ENCODE results near the gene CTNNBL1. TPM values are rescaled to one million over a fixed set of nuclear protein-coding genes. Genes with fewer than 3 reads are reported as not detected.

CTNNBL1 gene
- total and polyA plus RNA-seq, 2 donors (not counting 3 experiments of a cell fraction or from before 2014, with no cell fraction given), result 20.8 to 60.2 TPM

DNA sequence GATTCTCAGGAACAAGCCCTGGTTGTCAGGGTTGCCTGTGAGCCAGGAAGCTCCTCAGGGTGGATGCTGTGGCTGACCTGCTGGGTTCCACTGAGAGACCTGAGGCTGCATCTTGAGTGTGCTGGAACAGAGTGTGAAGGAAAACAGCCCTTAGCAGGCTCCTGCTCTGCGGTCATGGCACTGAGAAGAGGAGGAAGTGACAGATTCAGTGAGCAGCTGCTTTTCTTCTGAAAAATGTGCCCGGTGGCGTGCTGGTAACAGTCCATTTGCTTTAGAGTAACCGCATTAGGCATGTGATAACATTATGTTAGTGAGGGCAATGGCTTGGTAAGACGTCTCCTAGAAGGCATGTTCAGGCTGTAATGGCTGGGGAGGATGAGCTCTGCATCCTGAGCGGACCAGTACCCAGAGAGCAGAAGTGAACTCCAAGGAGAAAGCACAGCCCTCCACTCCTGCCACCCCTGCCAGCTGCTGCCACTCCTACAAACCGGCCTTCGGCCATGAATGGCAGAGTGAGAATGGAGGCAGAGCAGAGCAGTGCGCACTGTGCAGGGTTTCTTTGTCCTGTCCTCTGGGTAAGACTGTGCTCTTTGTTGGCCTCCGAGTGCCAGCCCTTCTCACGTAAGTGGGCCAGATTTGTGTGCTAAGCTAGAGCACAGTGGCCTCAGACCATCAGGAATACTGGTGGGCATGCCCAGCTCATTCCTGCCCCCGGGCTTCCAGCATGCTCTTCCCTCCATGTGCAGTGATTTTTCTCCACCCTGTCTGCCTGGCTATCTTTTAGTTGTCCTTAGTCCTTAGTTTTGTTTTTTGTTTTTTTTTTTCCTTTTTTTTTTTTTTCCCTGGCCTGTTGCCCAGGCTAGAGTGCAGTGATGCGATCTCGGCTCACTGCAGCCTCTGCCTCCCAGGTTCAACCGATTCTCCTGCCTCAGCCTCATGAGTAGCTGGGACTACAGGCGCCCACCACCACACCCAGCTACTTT is 111.0 kb downstream of the CTNNBL1 start:
- no peaks in the 10 kb centered on the region for H3K9me3 ChIP-seq (replicated peaks; ENCODE audit: control insufficient read depth, insufficient read depth, low read length)
- intact Hi-C loops (cut with micrococcal nuclease), result no loop called here

More for the DNA sequence above, 111.0 kb downstream of the CTNNBL1 start:
- Histone ChIP-seq H4K20me1 (replicated peaks; ENCODE audit: control insufficient read depth, extremely low read depth, insufficient read depth, low read length) (no peaks in the 10 kb centered on the region), H3K9ac (replicated peaks; ENCODE audit: extremely low read depth, insufficient read depth, low read length) (no peak overlapping the region), H3K4me2 (ENCODE audit: insufficient read depth, low read length) (no peak overlapping the region), H3K36me3 (ENCODE audit: control insufficient read depth in 2 of 2, extremely low read depth in 1 of 2, insufficient read depth in 2 of 2, low read length in 2 of 2) (peaks cover 0 to 6% of the 10 kb centered on the region in 2 experiments), H3K27ac (ENCODE audit: insufficient read depth, low read depth, low read length) (no peak overlapping the region), H3K27me3 (ENCODE audit: control insufficient read depth in 2 of 2, insufficient read depth in 2 of 2, low read length in 2 of 2) (no peaks in the 10 kb centered on the region), H3K4me1 (ENCODE audit: control insufficient read depth, extremely low read depth, insufficient read depth, low read length) (no peaks in the 10 kb centered on the region), H2AFZ (ENCODE audit: low read depth, low read length) (no peak overlapping the region), H3K9me1 (replicated peaks; ENCODE audit: control insufficient read depth, extremely low read depth, insufficient read depth, low read length) (no peaks in the 10 kb centered on the region), H3K4me3 (replicated peaks in 1 of 3; ENCODE audit: insufficient read depth in 1 of 3, low read depth in 1 of 3, low read length in 3 of 3) (no peak overlapping the region), H3K79me2 (ENCODE audit: control insufficient read depth, insufficient read depth, low read length) (no peaks in the 10 kb centered on the region)
- DNase-seq (ENCODE audit: low read depth, low spot score) (no peak), FAIRE-seq (no peak)
- BruUV-seq (replicated peaks), result no TSS peak
- ChIA-PET POLR2A (no interaction called here), CTCF (no interaction called here)
- dilution Hi-C loops (cut with MboI; ENCODE audit: extremely low pct_ligation_motif_present, low sequenced_read_pairs), result no loop called here
- TF ChIP-seq POLR2A (IDR thresholded peaks at IDR 0.05; ENCODE audit: low read depth, low read length), result no peak
- no peak for TF ChIP-seq POLR2AphosphoS5 (IDR thresholded peaks at IDR 0.05; ENCODE audit: insufficient read depth, low read depth, low read length)
- no peak for TF ChIP-seq CTCF (IDR thresholded peaks at IDR 0.05; ENCODE audit: extremely low read depth in 1 of 2, insufficient read depth in 1 of 2, low read depth in 1 of 2, low read length in 2 of 2)
